ENCODE results near the gene ANKDD1B. TPM values are rescaled to one million over a fixed set of nuclear protein-coding genes. Genes with fewer than 3 reads are reported as not detected.
A peak's percentile ranks its signal among the peaks of the same experiment; 100 is the strongest.

ANKDD1B gene
- total and polyA plus RNA-seq, 2 donors = 0.33 to 1.6 TPM

DNA sequence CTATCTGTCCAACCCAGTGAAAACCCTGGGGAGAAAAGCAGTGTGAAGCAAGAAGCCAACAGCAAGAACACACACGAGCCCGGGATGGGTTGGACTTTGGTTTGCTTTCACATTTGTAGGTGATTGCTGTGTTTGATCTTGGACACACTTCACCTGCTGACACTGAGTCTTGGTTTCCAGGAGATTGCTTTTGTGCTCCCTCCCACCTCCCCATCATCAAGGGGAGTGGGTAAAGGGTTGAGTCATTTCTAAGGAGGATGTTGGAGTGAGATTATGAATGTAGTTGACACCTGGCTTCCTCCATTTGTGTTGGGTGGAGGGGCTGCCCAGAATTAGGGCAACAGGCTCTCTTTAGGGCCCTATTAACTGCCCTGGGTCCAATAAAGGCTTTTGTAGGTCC lies 37.5 kb downstream of the ANKDD1B start:
- no peaks in the 10 kb centered on the region for H3K27me3 ChIP-seq (ENCODE audit: control insufficient read depth in 2 of 2, insufficient read depth in 1 of 2, low read length in 1 of 2)
- DNase-seq (ENCODE audit: low read depth in 6 of 9, low spot score in 9 of 9) = no peak
- no peaks in the 10 kb centered on the region for H3K36me3 ChIP-seq (ENCODE audit: control insufficient read depth in 2 of 2, insufficient read depth in 2 of 2, low read length in 1 of 2)
- no peak overlapping the region for H3K27ac ChIP-seq (ENCODE audit: low read depth in 1 of 2, low read length in 1 of 2)
- no peaks in the 10 kb centered on the region for H3K9me3 ChIP-seq (ENCODE audit: control insufficient read depth in 2 of 2, insufficient read depth in 1 of 2, low read length in 1 of 2)
- no peaks in the 10 kb centered on the region for H3K4me1 ChIP-seq (ENCODE audit: control insufficient read depth in 2 of 2, insufficient read depth in 2 of 2, low read length in 2 of 2)
- no peak overlapping the region for H3K4me3 ChIP-seq (ENCODE audit: low read length in 2 of 2)
- 97% methylated on average over 2 of the region's 2 CpGs for WGBS

- 95% methylated on average over 4 of the region's 4 CpGs for WGBS
- Histone ChIP-seq H3K4me3 (ENCODE audit: low read length in 2 of 2) (no peak overlapping the region), H3K36me3 (ENCODE audit: control insufficient read depth in 2 of 2, insufficient read depth in 2 of 2, low read length in 1 of 2) (no peaks in the 10 kb centered on the region), H3K4me1 (ENCODE audit: control insufficient read depth in 2 of 2, insufficient read depth in 2 of 2, low read length in 2 of 2) (no peaks in the 10 kb centered on the region), H3K27ac (ENCODE audit: low read depth in 1 of 2, low read length in 1 of 2) (no peak overlapping the region), H3K27me3 (ENCODE audit: control insufficient read depth in 2 of 2, insufficient read depth in 1 of 2, low read length in 1 of 2) (no peaks in the 10 kb centered on the region), H3K9me3 (ENCODE audit: control insufficient read depth in 2 of 2, insufficient read depth in 1 of 2, low read length in 1 of 2) (no peaks in the 10 kb centered on the region)
- no peak for DNase-seq (ENCODE audit: low read depth in 6 of 9, low spot score in 9 of 9)
Observed at GRCh38 chr5:75651575-75652238, 40.5 kb downstream of the ANKDD1B start.

GRCh38 chr5:75653521-75653920 lies 42.3 kb downstream of the ANKDD1B start:
- 82% methylated on average over 2 of the region's 2 CpGs for WGBS
- no peak for DNase-seq (ENCODE audit: low read depth in 6 of 9, low spot score in 9 of 9)
- Histone ChIP-seq H3K9me3 (ENCODE audit: control insufficient read depth in 2 of 2, insufficient read depth in 1 of 2, low read length in 1 of 2) (no peaks in the 10 kb centered on the region), H3K27me3 (ENCODE audit: control insufficient read depth in 2 of 2, insufficient read depth in 1 of 2, low read length in 1 of 2) (no peaks in the 10 kb centered on the region), H3K36me3 (ENCODE audit: control insufficient read depth in 2 of 2, insufficient read depth in 2 of 2, low read length in 1 of 2) (no peaks in the 10 kb centered on the region), H3K4me3 (ENCODE audit: low read length in 2 of 2) (no peak overlapping the region), H3K27ac (ENCODE audit: low read depth in 1 of 2, low read length in 1 of 2) (no peak overlapping the region), H3K4me1 (ENCODE audit: control insufficient read depth in 2 of 2, insufficient read depth in 2 of 2, low read length in 2 of 2) (no peaks in the 10 kb centered on the region)

DNA sequence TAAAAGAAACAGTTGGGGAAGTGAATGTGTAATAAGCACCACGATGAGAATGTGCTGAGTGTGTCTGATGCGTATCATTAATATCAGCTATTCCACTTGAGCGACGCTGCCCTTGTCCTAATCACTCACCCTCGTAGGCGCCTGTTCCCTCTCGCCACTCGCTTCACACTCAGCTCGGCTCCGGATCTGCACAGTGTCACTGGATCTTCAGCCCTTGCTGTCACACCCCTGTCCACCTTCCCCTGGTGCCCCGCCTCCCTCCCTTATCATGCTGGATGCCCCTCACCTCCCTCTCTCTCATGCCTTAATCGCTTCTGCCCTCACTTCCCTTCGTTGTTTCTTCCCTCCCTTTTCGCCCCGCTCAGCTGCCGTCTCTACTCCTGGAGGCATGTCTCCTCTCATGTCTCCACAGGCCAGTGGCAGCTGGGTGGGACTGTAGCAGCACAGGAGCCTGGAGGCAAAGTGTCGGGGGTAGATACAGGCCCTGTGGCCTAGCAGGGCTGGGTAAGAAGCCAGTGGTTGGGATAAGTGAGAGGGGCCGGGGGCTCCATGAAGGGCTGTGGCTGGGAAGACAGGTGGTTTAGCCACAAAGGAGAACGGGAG lies 43.5 kb downstream of the ANKDD1B start:
- no peaks in the 10 kb centered on the region for H3K27me3 ChIP-seq (ENCODE audit: control insufficient read depth in 2 of 2, insufficient read depth in 1 of 2, low read length in 1 of 2)
- H3K4me1 ChIP-seq (ENCODE audit: control insufficient read depth in 2 of 2, insufficient read depth in 2 of 2, low read length in 2 of 2) = no peaks in the 10 kb centered on the region
- 95% methylated on average over 19 of the region's 19 CpGs for WGBS
- H3K9me3 ChIP-seq (ENCODE audit: control insufficient read depth in 2 of 2, insufficient read depth in 1 of 2, low read length in 1 of 2) = no peaks in the 10 kb centered on the region
- no peak for DNase-seq (ENCODE audit: low read depth in 6 of 9, low spot score in 9 of 9)
- no peak overlapping the region for H3K4me3 ChIP-seq (ENCODE audit: low read length in 2 of 2)
- H3K27ac ChIP-seq (ENCODE audit: low read depth in 1 of 2, low read length in 1 of 2) = peak overlapping the region in 1 of 2 donors; percentile 15
- H3K36me3 ChIP-seq (ENCODE audit: control insufficient read depth in 2 of 2, insufficient read depth in 2 of 2, low read length in 1 of 2) = no peaks in the 10 kb centered on the region

DNA sequence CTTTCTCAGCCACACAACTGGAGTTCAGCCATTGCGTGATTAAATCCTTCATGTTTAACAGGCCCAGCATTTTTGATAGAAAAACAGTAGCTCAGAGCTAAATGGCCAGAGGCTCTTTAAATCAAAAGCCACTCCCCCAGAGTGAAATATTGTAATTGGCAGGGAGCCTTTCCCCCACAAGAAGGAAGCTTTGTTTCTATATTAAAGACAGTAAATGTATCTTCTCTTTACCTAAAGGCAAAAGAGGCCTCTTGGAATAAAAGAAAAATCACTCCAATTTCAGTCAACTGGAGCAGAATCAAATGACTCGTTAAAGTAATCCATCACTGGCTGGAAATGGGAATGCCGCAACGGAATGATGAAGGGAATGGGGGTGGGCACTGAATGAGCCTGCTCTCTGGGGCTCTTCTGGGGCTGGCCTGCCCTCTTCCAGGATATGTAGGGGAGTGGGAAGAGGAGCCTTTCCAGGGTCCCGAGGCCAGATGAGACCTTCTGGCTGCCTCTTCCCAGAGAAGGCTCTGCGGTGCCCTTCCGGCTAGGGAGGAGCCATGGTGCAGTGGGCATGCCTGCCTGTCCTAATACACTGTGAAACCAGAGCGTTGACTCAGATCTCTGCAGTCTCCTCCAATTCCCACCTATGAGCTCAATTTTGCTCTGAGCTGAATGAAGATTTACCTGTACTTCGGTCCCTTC lies 45.2 kb downstream of the ANKDD1B start:
- Histone ChIP-seq H3K4me3 (ENCODE audit: low read length in 2 of 2) (peak overlapping the region; percentile 3 to 14), H3K4me1 (ENCODE audit: control insufficient read depth in 2 of 2, insufficient read depth in 2 of 2, low read length in 2 of 2) (no peaks in the 10 kb centered on the region), H3K36me3 (ENCODE audit: control insufficient read depth in 2 of 2, insufficient read depth in 2 of 2, low read length in 1 of 2) (no peaks in the 10 kb centered on the region), H3K9me3 (ENCODE audit: control insufficient read depth in 2 of 2, insufficient read depth in 1 of 2, low read length in 1 of 2) (no peaks in the 10 kb centered on the region), H3K27me3 (ENCODE audit: control insufficient read depth in 2 of 2, insufficient read depth in 1 of 2, low read length in 1 of 2) (no peaks in the 10 kb centered on the region), H3K27ac (ENCODE audit: low read depth in 1 of 2, low read length in 1 of 2) (peak overlapping the region in 1 of 2 donors; percentile 56)
- DNase-seq (ENCODE audit: low read depth in 6 of 9, low spot score in 9 of 9) = no peak
- WGBS = 79% methylated on average over 9 of the region's 9 CpGs

GRCh38 chr5:75659791-75660450 lies 48.7 kb downstream of the ANKDD1B start:
- WGBS = 94% methylated on average over 3 of the region's 3 CpGs
- H3K36me3 ChIP-seq (ENCODE audit: control insufficient read depth in 2 of 2, insufficient read depth in 2 of 2, low read length in 1 of 2) = no peaks in the 10 kb centered on the region
- no peaks in the 10 kb centered on the region for H3K9me3 ChIP-seq (ENCODE audit: control insufficient read depth in 2 of 2, insufficient read depth in 1 of 2, low read length in 1 of 2)
- no peak for DNase-seq (ENCODE audit: low read depth in 6 of 9, low spot score in 9 of 9)
- no peak overlapping the region for H3K4me3 ChIP-seq (ENCODE audit: low read length in 2 of 2)
- no peak overlapping the region for H3K27ac ChIP-seq (ENCODE audit: low read depth in 1 of 2, low read length in 1 of 2)
- no peaks in the 10 kb centered on the region for H3K27me3 ChIP-seq (ENCODE audit: control insufficient read depth in 2 of 2, insufficient read depth in 1 of 2, low read length in 1 of 2)
- no peaks in the 10 kb centered on the region for H3K4me1 ChIP-seq (ENCODE audit: control insufficient read depth in 2 of 2, insufficient read depth in 2 of 2, low read length in 2 of 2)

DNA sequence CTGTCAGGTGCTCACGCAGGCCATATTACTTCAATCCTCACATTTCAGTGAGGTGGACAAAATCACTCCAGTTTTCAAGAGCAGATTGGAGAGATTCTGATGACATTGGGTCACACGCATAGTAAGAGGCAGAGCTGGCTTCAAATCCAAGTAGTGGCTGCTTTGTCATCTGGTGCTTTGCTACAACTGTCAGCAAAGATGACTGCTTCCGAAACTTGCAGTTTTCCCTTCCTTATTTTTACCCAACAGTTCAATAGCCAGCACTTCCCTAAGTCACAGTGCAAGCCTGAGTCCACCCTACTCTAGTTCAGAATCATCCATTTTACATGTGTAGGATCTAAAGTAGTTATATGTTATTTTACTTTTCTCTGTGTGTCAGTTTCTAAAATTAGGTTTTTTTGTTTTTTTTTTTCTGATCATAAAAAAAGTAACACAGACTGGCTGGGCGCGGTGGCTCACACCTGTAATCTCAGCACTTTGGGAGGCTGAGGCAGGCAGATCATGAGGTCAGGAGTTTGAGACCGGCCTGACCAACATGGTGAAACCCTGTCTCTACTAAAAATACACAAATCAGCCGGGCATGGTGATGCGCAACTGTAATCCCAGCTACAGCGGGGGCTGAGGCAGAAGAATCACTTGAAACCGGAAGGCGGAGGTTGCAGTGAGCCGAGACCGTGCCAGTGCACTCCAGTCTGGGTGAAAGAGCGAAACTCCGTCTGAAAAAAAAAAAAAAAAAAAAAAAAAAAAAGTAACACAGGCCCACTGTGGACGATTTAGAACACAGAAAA lies 49.6 kb downstream of the ANKDD1B start:
- no peak for DNase-seq (ENCODE audit: low read depth in 6 of 9, low spot score in 9 of 9)
- no peak overlapping the region for H3K27ac ChIP-seq (ENCODE audit: low read depth in 1 of 2, low read length in 1 of 2)
- no peaks in the 10 kb centered on the region for H3K9me3 ChIP-seq (ENCODE audit: control insufficient read depth in 2 of 2, insufficient read depth in 1 of 2, low read length in 1 of 2)
- no peaks in the 10 kb centered on the region for H3K27me3 ChIP-seq (ENCODE audit: control insufficient read depth in 2 of 2, insufficient read depth in 1 of 2, low read length in 1 of 2)
- H3K4me1 ChIP-seq (ENCODE audit: control insufficient read depth in 2 of 2, insufficient read depth in 2 of 2, low read length in 2 of 2) = no peaks in the 10 kb centered on the region
- H3K36me3 ChIP-seq (ENCODE audit: control insufficient read depth in 2 of 2, insufficient read depth in 2 of 2, low read length in 1 of 2) = no peaks in the 10 kb centered on the region
- WGBS = 90% methylated on average over 16 of the region's 16 CpGs
- no peak overlapping the region for H3K4me3 ChIP-seq (ENCODE audit: low read length in 2 of 2)

GRCh38 chr5:75662061-75662460 lies 50.8 kb downstream of the ANKDD1B start:
- Histone ChIP-seq H3K27ac (ENCODE audit: low read depth in 1 of 2, low read length in 1 of 2) (no peak overlapping the region), H3K27me3 (ENCODE audit: control insufficient read depth in 2 of 2, insufficient read depth in 1 of 2, low read length in 1 of 2) (no peaks in the 10 kb centered on the region), H3K4me1 (ENCODE audit: control insufficient read depth in 2 of 2, insufficient read depth in 2 of 2, low read length in 2 of 2) (no peaks in the 10 kb centered on the region), H3K9me3 (ENCODE audit: control insufficient read depth in 2 of 2, insufficient read depth in 1 of 2, low read length in 1 of 2) (no peaks in the 10 kb centered on the region), H3K36me3 (ENCODE audit: control insufficient read depth in 2 of 2, insufficient read depth in 2 of 2, low read length in 1 of 2) (no peaks in the 10 kb centered on the region), H3K4me3 (ENCODE audit: low read length in 2 of 2) (no peak overlapping the region)
- no peak for DNase-seq (ENCODE audit: low read depth in 6 of 9, low spot score in 9 of 9)
- WGBS = 94% methylated on average over 2 of the region's 2 CpGs

Measured in thymus (tissue), 11 donors.